GM18519 (cell line): ENCODE results near the gene MTF1.
"Not testable (repeated sequence)": the region's sequence is repeated elsewhere in the genome, so short reads cannot be mapped to it uniquely, and the experiment has no call there.

Experiments used
- ATAC-seq: cut with Tn5 transposase; IDR thresholded peaks from one replicate; pipeline ENCODE4 v1.9.1; 2021; ENCODE audit warnings: mild to moderate bottlenecking, moderate library complexity; ENCODE audit not compliant: unreplicated experiment, low FRiP score

The MTF1 gene

GRCh38 chr1:37797750-37798345 is 61.5 kb downstream of the MTF1 start:
- ATAC-seq: no peak

GRCh38 chr1:37795340-37796125 is 63.9 kb downstream of the MTF1 start:
- ATAC-seq: no peak

GRCh38 chr1:37794372-37795339 is 64.7 kb downstream of the MTF1 start:
- no peak for ATAC-seq

- no peak for ATAC-seq
These were observed 65.5 kb downstream of the MTF1 start, which contains the start of gene MANEAL for GRCh38 chr1:37793773-37794371. TSS of gene MANEAL (plus strand) at chr1:37793847. CDS start at chr1:37794183, 336 bp downstream.

GRCh38 chr1:37792943-37793686 is 66.3 kb downstream of the MTF1 start:
- no peak for ATAC-seq

- ATAC-seq: no peak
These were observed 76.9 kb downstream of the MTF1 start for GRCh38 chr1:37782491-37782890.

- ATAC-seq: no peak
These were observed 80.7 kb downstream of the MTF1 start for GRCh38 chr1:37778654-37779053.

- no peak for ATAC-seq
These were observed 82.4 kb downstream of the MTF1 start for GRCh38 chr1:37776946-37777516.

GRCh38 chr1:37771440-37771839 is 88.0 kb downstream of the MTF1 start:
- ATAC-seq: not testable (repeated sequence)

GRCh38 chr1:37767488-37767887 is 91.9 kb downstream of the MTF1 start:
- no peak for ATAC-seq

GRCh38 chr1:37765916-37766664 is 93.3 kb downstream of the MTF1 start:
- ATAC-seq: no peak

GRCh38 chr1:37764888-37765441 is 94.4 kb downstream of the MTF1 start, which contains the start of gene EPHA10:
TSS of gene EPHA10 (minus strand) at chr1:37765120. CDS start at chr1:37765066, 54 bp downstream.
- no peak for ATAC-seq

GRCh38 chr1:37764414-37764825 is 95.0 kb downstream of the MTF1 start:
- no peak for ATAC-seq

GRCh38 chr1:37763791-37764413 is 95.5 kb downstream of the MTF1 start:
- ATAC-seq: no peak

- no peak for ATAC-seq
These were observed 96.9 kb downstream of the MTF1 start for GRCh38 chr1:37762516-37762915.

- no peak for ATAC-seq
These were observed 97.8 kb downstream of the MTF1 start for GRCh38 chr1:37761416-37762095.
